Left colon (tissue), 2 donors: Measurements from ENCODE around the gene CACNA1E. TPM values are rescaled to one million over a fixed set of nuclear protein-coding genes. Genes with fewer than 3 reads are reported as not detected.
"Not testable (repeated sequence)": the region's sequence is repeated elsewhere in the genome, so short reads cannot be mapped to it uniquely, and the experiment has no call there.

Source experiments
- ATAC-seq: fragments of 200-7000 bp; cut with Tn5 transposase; one replicate; pipeline ENCODE4 v1.9.1; 2020; ENCODE audit warnings: mild to moderate bottlenecking, moderate library complexity
- DNase-seq, 2 donors: peaks; one replicate each; pipeline ENCODE4 v3.0.0-alpha.2; 2020
- intact Hi-C, 2 donors: fragments of 100-400 bp; cut with DNase I in 1 of 2; cut with micrococcal nuclease in 1 of 2; formaldehyde crosslinking; loops; one replicate each; pipeline versions ENCODE4 v1.11.2 to v1.14.0; 2022; cut with DNase I, micrococcal nuclease
- total RNA-seq, 2 donors: library from RNA; stranded (reverse); fragmentation: NEBNext Ultra II Directional; extraction: Animal tissue kit (Norgen Biotek cat#: 25700); gene quantifications; one replicate each; pipeline ENCODE4 v1.2.1, GENCODE V29; 2021
- donor health status: DM: no; HTN: no; CAD: no.
- donor health status: DM: yes; HTN: yes; CAD: no.

Gene CACNA1E
- total RNA-seq, 2 donors from 2014 or later = 0.18 to 0.25 TPM

DNA sequence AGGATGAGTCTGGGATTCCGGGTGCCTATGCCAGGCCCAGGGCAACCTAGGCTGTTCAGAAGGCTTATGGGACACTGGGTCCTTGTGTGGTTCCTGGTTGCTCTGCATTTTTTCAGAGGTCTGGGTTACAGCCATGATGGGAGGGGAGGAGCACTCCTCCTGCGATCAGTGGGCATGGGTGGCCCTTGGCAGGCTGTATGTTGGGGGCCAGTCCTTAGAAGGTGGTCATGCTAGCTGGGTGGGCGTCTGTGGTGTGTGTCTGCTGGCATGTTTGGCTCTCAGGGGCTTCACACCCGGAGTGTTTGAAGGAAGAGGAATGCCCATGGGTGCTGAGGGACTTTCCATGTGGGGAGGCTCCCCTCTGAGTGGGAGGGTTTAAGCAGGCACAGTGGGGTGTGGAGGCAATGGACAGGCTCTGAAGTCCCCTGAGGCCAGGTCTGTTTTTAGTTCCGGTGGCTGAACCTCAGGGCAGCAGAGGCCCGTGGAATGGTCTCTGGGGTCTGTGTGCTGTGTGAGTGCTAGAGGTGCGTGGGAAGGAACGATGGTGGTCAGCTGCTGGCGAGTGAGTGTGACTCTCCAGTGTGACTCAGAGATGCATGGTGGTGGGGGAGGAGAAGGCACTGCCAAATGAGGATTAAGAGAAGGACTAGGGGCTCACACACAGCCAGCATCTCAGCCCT lies 25.3 kb downstream of the CACNA1E start:
- no peak for DNase-seq
- ATAC-seq = no peak
- intact Hi-C loops = no loop called here

DNA sequence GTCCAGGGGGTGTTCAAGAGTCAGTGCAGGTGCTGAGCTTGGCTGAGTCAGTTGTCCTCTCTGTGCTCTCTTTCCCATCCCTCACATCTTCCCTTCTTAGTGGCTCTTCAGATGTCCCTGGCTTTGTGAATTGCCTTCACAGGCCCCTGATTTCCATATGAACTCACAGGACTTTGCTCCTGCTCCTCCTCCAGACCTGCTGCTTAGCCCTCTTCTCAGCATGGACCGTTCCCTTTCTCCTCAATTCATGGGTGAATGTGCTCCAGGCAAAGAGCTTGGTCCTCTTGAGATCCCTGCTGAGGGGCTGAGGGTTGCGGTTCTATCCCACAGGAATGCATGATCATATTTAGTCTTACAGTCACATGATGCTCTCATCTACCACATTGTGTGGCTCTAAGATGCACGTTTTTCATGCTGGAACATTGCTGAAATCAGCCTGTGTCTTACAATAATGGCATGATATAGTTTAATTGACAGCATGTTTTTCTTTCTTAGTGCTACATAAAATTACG lies 30.5 kb downstream of the CACNA1E start:
- no peak for ATAC-seq
- intact Hi-C loops = no loop called here

DNA sequence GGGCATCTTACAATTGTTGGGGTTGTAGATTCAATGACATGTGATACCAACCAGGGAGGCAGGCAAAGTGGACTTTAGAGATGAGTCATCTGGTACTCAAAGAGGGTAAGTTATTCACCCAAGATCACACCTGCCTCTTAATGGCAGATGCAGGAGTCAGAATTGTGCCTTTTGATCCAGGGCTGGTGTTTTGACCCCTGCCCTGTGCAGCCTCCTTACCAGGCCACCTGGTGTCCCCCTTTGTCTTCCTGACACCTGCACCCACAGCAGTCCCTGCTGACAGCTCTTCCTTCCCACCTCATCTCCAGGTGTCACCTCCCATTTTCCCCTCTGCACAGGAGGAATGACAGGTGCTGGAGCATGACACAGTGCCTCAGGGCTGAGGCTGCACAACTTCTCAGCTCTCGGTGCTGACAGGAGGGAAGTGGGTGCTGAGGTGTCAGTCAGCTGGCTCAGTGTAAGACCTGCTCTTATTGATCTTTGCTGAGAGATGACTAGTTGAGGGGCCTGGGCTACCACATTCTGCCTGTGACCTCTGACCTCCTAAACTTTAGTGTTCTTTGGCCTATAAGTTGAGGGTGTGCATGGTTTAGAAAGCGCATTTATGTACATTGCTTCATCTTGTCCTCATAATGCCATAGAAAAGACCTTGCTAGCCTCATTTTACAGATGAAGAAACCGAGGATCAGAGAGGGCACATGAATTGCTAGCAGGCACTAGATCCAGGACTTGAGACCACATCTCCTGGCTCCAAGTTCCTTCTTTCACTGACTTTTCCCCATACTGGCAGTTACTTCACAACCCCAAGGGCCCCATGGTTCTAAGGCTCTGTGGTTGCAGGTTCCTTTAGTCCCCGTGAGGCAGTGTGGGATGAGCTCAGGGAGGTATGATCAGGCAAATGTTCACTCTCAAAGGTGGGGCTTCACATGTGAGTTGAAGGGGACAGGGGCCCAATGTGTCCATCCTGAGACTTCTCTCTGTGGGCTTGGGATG lies 31.3 kb downstream of the CACNA1E start:
- DNase-seq (no peak), ATAC-seq (peak; percentile 42)
- intact Hi-C loops = no loop called here

More for the DNA sequence above, 30.5 kb downstream of the CACNA1E start:
- DNase-seq = no peak

DNA sequence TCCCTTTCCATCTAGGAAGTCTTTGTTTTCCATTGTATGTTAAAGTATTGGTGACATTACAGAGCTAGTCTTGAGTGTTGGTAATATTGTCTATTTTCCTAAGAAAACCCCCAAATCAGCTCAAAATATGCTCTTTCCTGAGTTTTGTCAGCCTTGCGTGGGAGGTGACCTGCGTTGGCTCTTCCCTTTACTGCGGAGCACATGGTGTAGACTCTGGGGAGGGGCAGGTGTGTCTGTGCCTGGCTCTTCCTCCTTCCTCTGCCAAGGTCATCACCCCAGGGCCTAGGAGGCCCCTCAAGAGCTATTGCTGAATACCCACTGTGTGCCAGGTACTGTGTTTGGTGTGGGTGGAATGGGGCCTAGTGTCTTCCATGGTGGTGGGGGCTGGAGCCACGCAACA lies 33.4 kb downstream of the CACNA1E start:
- intact Hi-C loops = no loop called here
- ATAC-seq (no peak), DNase-seq (no peak)

DNA sequence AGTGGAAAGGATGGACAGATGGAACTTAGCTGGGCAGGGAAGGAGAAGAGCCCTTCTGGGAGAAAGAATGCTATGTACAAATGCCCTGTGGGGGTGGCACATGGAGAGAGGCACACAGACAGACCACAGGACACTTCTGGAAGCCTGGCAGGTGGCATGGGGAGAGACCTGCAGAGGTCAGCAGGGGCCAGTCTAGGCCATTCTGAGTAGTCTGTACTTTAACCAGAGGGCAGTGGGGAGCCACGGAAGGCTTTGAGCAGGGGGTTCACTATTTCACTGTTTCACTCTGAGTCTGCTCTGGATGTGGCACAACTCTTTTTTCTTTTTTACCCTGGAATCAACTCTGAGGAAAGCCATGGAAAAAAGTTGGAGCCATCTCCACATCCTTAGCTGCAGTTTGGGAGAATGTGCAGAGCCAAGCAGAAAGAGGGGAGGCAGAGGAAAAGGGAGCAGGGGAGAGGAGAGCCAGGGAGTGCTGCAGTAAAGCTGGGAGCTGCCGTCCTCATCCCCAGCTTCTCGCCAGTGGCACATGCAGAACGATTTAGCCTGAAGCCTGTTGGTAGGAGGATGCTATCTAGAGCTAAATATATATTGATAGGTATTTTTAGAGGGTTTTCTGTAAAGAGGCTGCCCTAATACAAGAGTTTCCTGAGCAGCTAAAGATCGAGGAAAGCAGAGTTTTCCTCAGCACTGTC lies 34.0 kb downstream of the CACNA1E start:
- intact Hi-C loops = no loop called here
- ATAC-seq = no peak
- DNase-seq = no peak

DNA sequence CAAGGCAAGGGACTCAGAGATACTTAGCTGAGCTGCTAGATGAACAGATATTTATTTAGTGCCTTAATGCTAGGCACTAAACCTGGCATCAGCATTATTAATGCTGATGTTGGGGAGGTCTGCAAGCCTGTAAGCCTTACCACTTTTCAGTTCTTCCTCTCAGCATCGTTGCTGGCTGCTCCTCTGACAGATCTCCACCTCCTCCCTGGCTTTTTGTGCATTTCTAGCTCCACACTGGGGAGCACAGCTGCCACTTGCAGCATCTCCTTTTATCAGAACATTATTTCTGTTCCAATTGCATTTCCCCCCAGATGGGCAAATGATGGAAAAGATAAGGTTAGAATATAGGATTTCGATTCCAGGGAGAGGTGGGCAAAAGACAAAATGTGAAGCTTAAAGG lies 34.8 kb downstream of the CACNA1E start:
- no peak for ATAC-seq
- intact Hi-C loops = no loop called here
- DNase-seq = no peak

DNA sequence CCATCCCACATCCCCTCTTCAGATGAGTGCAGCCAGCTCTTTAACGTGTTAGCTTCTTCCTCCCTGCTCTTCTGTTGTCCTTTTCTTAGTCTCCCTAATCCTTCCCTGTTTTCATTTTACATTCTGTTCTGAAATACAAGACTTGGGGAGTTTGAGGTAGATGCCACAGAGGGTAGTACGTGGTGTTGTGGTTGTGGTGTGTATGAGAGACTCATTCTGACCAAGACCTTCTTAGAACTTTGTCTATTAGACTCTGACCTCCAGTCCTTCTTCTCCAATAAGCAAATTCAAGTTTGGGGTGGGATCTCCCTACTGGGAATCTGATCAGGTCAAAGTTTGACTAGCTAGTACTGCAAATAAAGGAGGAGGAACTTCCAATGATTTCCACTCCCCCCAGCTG lies 39.5 kb downstream of the CACNA1E start:
- DNase-seq = no peak
- intact Hi-C loops = no loop called here
- ATAC-seq = no peak

DNA sequence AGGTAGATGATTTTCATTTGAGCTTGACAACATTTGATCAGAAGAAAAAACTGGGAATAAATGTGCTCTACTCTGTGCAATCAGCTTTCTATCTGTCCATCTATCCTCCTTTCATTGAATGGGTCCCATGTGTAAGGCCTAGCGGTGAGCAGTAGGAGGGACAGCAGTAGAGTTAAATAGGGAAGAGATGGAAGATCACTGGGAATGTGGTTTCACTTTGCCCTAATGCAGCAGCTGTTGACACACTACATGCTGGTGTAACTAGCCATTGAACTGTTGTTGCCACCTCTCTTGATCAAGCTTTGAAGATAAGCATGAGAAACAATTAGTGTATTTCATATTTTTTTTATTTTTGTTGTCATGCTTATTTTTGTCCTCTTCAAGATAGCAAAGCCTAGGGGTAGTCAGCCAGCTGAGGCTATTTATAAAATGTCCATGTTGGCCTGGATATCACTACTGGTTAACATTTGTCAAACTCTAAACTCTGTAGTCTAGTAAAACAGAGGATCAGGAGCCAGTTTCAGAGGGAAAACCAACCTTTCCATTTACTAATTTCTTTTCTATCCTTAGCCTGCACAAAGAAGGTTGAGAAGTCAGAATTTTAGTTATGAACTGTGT lies 41.9 kb downstream of the CACNA1E start:
- DNase-seq (no peak), ATAC-seq (no peak)

DNA sequence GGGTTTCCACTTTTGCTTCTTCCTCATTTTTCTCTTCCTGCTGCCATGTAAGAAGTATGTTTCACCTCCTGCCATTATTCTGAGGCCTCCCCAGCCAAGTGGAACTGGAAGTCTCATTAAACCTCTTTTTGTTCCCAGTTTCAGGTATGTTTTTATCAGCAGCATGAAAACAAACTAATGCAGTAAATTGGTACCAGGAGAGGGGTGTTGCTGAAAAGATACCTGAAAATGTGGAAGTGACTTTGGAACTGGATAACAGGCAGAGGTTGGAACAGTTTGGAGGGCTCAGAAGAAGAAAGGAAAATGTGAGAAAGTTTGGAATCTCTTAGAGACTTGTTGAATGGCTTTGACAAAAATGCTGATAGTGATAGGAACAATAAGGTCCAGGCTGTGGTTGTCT lies 44.9 kb downstream of the CACNA1E start:
- DNase-seq, intact Hi-C loops, ATAC-seq: not testable (repeated sequence)

More for the DNA sequence above, 41.9 kb downstream of the CACNA1E start:
- intact Hi-C loops = no loop called here

DNA sequence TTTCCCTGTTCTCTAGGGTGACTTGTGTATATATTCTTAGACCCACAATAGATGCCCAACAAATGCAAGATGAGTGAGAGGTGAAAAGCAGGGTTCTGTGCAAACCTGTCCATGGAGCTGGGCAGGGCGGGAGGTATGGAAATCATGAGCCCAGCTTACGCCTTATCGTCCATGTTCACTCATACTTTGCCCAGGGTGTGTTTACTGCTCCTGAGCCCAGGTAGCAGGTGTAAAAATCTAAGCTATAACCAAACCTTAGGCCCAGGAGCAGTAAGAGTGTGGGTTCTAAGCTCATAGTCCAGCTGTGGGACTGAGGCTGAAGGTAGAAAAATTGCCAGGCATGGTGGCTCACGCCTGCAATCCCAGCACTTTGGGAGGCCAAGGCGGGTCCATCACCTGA lies 48.1 kb downstream of the CACNA1E start:
- intact Hi-C loops = no loop called here
- DNase-seq = peak in 1 of 2 donors; percentile 9
- peak; percentile 99 for ATAC-seq

DNA sequence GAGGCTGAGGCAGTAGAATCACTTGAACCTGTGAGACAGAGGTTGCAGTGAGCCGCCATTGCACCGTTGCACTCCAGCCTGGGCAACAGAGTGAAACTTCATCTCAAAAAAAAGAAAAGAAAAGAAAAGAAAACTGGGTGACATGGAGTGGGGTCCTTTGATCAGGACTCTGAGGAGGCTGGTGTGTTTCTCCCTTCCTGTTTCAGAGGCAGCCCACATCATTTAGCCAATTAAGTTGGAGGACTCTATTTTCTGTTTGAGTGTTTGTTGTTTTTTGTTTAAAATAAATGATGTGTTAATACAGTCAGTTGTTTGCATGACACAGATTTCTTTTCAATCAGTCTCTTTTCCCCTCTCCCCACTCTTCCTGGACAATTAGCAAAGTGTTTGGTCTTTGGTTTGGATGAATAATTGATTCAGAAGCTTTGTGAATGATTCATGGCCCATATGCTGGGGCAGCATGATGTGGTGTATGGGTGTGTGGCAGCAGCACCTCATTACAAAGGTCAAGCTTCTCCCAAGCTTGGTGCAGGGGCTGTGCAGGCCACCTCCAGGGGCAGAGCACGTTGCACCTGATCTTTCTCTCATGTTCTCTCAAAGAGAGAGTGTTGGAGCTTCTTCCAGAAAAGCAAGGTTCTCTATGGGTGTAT lies 48.8 kb downstream of the CACNA1E start:
- intact Hi-C loops = no loop called here
- DNase-seq = no peak
- ATAC-seq = peak; percentile 36

DNA sequence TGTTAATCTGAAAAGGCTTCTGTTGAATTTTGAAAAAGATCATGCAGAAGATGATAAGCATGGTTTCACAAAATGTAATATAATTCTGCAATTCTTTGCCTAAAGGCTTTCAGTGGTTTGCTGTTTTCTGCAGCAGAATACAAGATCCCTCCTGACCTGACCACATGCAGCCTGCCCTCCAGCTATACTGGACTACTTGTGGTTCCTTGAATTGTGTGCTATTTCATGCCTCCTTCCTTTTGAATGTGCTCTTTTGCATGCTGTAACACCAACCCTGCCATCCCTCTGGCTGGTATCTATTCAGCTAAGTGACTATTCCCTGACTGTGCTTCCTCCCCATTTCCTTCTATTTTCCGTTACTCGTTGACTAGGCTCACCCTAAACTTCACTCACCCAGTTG lies 55.5 kb downstream of the CACNA1E start:
- no peak for DNase-seq

DNA sequence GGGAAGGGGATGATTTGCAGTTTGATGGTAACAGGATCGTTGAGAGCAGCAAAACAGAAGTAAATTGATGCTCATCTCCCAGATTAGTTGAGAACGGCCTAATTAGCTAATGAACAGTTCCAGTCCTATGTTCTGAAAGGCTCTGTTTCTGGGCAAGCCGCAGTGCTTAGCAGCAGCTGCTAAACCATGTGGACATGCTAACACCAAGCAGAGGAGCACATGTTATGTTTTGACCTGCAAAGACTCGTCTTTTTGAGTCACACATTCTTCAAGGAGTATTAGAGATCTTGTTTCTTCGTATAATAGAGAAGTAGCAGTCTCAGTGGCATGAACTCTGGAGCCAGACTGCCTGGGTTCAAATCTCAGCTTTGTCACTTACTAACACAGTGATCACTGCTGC lies 58.1 kb downstream of the CACNA1E start:
- DNase-seq = no peak
- intact Hi-C loops = no loop called here
- no peak for ATAC-seq

More for the DNA sequence above, 55.5 kb downstream of the CACNA1E start:
- ATAC-seq = no peak
- intact Hi-C loops = no loop called here

DNA sequence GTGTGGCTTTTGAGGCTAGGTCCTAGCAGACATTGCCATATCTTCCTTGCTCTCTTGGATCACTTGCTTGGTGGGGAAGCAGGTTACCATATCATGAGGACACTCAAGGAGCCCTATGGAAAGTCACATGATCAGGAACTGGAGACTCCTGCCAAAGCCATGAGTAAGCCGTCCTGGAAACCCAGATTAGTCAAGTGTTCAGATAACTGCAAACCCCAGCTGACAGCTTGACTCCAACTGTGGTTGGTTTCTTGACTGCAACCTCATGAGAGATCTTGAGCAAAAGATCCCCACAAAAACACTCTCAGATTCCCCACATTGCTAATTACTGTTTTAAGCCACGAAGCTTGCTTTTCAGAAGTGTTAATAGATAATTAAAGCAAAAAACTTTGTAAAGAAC lies 58.6 kb downstream of the CACNA1E start:
- DNase-seq (no peak), ATAC-seq (no peak)
- intact Hi-C loops = no loop called here

DNA sequence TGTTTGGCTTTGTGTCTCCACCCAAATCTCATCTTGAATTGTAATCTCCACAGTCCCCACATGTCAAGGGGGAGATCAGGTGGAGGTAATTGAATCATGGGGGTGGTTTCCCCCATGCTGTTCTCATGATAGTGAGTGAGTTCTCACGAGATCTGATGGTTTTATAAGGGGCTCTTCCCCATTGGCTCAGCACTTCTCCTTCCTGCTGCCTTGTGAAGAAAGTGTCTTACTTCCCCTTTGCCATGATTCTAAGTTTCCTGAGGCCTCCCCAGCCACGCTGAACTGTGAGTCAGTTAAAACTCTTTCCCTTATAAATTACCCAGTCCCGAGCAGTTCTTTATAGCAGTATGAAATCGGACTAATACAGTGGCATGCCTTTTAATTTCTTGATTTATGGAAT lies 59.1 kb downstream of the CACNA1E start:
- intact Hi-C loops, ATAC-seq, DNase-seq: not testable (repeated sequence)

DNA sequence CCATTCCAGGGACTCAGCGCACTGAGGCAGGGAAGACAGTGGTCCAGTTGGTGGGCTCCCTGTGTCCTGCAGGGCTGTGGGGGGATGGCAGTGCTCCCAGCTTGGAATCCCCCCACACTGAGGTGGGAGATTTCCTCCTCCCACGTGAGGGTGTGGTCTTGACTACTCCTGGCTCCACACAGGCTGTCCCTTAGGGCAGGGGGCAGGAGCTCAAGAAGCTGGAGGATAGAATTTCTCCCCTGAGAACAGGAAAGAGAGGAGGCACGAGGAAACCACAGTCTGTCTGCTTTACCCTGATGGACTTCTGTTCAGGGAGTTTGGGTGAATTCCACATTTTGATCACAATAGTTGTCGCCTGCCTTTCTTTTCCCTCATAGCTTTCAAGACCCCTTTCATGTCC lies 62.1 kb downstream of the CACNA1E start:
- DNase-seq (no peak), ATAC-seq (no peak)
- intact Hi-C loops = no loop called here

DNA sequence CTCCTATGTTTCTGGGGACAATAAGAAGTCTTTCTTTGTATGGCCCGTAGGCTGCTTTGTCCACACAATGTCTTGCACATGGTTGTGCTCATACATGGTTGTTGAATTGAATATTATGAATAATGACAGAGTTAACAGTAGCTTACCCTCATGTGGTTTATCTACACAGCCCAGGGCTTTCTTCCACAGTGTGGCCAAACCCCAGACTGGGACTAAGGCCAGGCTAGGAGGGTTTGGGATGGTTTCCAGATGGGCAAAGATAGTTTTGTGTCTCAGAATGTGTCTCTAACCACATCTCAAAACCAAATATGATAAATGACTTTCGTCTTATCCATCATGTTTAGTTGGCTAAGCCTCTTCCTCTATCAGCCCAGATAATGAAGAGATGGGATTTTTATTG lies 65.2 kb downstream of the CACNA1E start:
- intact Hi-C loops = no loop called here
- ATAC-seq (no peak), DNase-seq (no peak)

DNA sequence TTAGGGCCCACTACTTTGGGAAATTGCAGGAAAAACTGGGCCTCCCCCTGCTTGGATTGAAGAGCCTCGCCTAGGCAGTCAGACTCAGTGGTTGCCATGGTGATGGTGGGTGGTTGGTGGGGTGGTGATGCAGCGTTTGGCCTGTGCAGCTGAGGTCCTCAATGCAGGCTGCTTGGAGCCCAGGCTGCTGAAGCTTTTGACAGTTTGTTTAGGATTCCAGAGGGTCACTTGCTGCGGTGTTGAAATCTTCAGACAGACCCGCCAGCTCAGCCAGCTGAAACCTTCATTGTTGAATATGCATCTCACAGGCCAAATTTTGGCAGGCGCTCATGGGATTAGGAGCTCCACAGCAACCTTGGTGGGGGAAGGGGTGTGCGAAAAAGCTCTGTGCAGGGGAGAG lies 67.9 kb downstream of the CACNA1E start:
- no peak for ATAC-seq
- DNase-seq = peak; percentile 34 to 43
- intact Hi-C loops = no loop called here
